UCSD-AML1 (cell line): ENCODE results near the gene ERGIC3.
"Not testable (repeated sequence)": the region's sequence is repeated elsewhere in the genome, so short reads cannot be mapped to it uniquely, and the experiment has no call there.

Source experiments
- DNase-seq: peaks from one replicate; lab custom pipeline; 2025; ENCODE audit not compliant: unreplicated experiment; lab: John Stamatoyannopoulos, UW

ERGIC3 gene

GRCh38 chr20:35517767-35518166, 24.1 kb upstream of the ERGIC3 start:
- not testable (repeated sequence) for DNase-seq

- DNase-seq, result no peak
These were observed 22.9 kb upstream of the ERGIC3 start for GRCh38 chr20:35518955-35519354.

- DNase-seq, result peak; percentile 30
These were observed 18.5 kb upstream of the ERGIC3 start for GRCh38 chr20:35523298-35523888.

- no peak for DNase-seq
These were observed 16.2 kb upstream of the ERGIC3 start for GRCh38 chr20:35525639-35526038.

GRCh38 chr20:35527122-35527769, 14.6 kb upstream of the ERGIC3 start:
- DNase-seq, result no peak

GRCh38 chr20:35529552-35529951, 12.3 kb upstream of the ERGIC3 start, which contains the start of gene C20orf173:
Gene C20orf173 (minus strand): TSS chr20:35529652. CDS start chr20:35529373, 279 bp downstream.
- no peak for DNase-seq

GRCh38 chr20:35539756-35540212, 2.1 kb upstream of the ERGIC3 start:
- peak; percentile 19 for DNase-seq

GRCh38 chr20:35541118-35541782, 628 bp upstream of the ERGIC3 start:
- no peak for DNase-seq

- DNase-seq, result no peak
These were observed 1.1 kb downstream of the ERGIC3 start for GRCh38 chr20:35542990-35543389.

- no peak for DNase-seq
These were observed 2.6 kb downstream of the ERGIC3 start for GRCh38 chr20:35544436-35544835.

- not testable (repeated sequence) for DNase-seq
These were observed 3.1 kb downstream of the ERGIC3 start for GRCh38 chr20:35544941-35545340.

GRCh38 chr20:35546127-35546526, 4.2 kb downstream of the ERGIC3 start:
- no peak for DNase-seq

GRCh38 chr20:35547329-35547728, 5.5 kb downstream of the ERGIC3 start:
- no peak for DNase-seq

GRCh38 chr20:35551503-35551902, 9.6 kb downstream of the ERGIC3 start:
- no peak for DNase-seq

GRCh38 chr20:35552914-35553313, 11.0 kb downstream of the ERGIC3 start:
- DNase-seq, result no peak

GRCh38 chr20:35555461-35555860, 13.6 kb downstream of the ERGIC3 start:
- not testable (repeated sequence) for DNase-seq

- no peak for DNase-seq
These were observed 14.2 kb downstream of the ERGIC3 start for GRCh38 chr20:35555951-35556645.

GRCh38 chr20:35556871-35557270, 15.0 kb downstream of the ERGIC3 start:
- no peak for DNase-seq

- no peak for DNase-seq
These were observed 16.6 kb downstream of the ERGIC3 start for GRCh38 chr20:35558451-35558850.

- DNase-seq, result no peak
These were observed 17.3 kb downstream of the ERGIC3 start for GRCh38 chr20:35559042-35559693.

GRCh38 chr20:35560105-35560511, 18.2 kb downstream of the ERGIC3 start:
- no peak for DNase-seq
